Neural cell (in vitro differentiated cells): ENCODE results near the gene TET1. TPM values are rescaled to one million over a fixed set of nuclear protein-coding genes. Genes with fewer than 3 reads are reported as not detected.

Source experiments
- H2AFZ ChIP-seq: fragments of 200-600, 300-800 bp; sonication (generic), shearing (Covaris generic); 2 replicates; pipeline ENCODE4 v1.6.0; 2014; ENCODE audit warnings: low read depth, mild to moderate bottlenecking, antibody characterized with exemption, low read length, moderate library complexity
- H3F3A ChIP-seq: fragments of 200-600 bp; shearing (Covaris generic); 2 replicates; pipeline ENCODE4 v1.6.1; 2016; ENCODE audit warnings: mild to moderate bottlenecking, moderate library complexity, mixed read lengths, antibody characterized with exemption, low read length; ENCODE audit not compliant: insufficient read depth, poor library complexity, severe bottlenecking
- H3K27ac ChIP-seq: fragments of 200-600, 300-800 bp; sonication (generic), shearing (Covaris generic); 2 replicates; pipeline ENCODE4 v1.5.1; 2014; ENCODE audit warnings: mild to moderate bottlenecking, low read length, moderate library complexity
- H3K27me3 ChIP-seq: fragments of 300-800, 200-600 bp; sonication (generic), shearing (Covaris generic); 2 replicates; pipeline ENCODE4 v1.6.0; 2014; ENCODE audit warnings: mild to moderate bottlenecking, low read depth, low read length, moderate library complexity; ENCODE audit not compliant: insufficient read depth
- H3K36me3 ChIP-seq: fragments of 300-800, 200-600 bp; sonication (generic), shearing (Covaris generic); 2 replicates; pipeline ENCODE4 v1.5.1; 2014; ENCODE audit warnings: mild to moderate bottlenecking, antibody characterized with exemption, low read length, moderate library complexity; ENCODE audit not compliant: insufficient read depth
- H3K4me2 ChIP-seq: fragments of 300-800, 200-600 bp; sonication (generic), shearing (Covaris generic); 2 replicates; pipeline ENCODE4 v1.6.0; 2014; ENCODE audit warnings: mild to moderate bottlenecking, low read length
- H3K4me3 ChIP-seq: fragments of 300-800, 200-600 bp; sonication (generic), shearing (Covaris generic); 2 replicates; pipeline ENCODE4 v1.5.1; 2014; ENCODE audit warnings: mild to moderate bottlenecking, low read length, moderate library complexity
- H3K79me2 ChIP-seq: fragments of 200-600 bp; shearing (Covaris generic); replicated peaks from 2 replicates; pipeline ENCODE4 v1.6.0; 2014; ENCODE audit warnings: mild to moderate bottlenecking, low read length, moderate library complexity; ENCODE audit not compliant: insufficient read depth
- H3K9ac ChIP-seq: fragments of 300-800, 200-600 bp; sonication (generic), shearing (Covaris generic); 2 replicates; pipeline ENCODE4 v1.6.1; 2016; ENCODE audit warnings: mild to moderate bottlenecking, low read length, mixed read lengths
- H3K9me2 ChIP-seq: fragments of 200-600 bp; shearing (Covaris generic); 2 replicates; pipeline ENCODE4 v1.6.1; 2016; ENCODE audit warnings: mild to moderate bottlenecking, low read length, mixed read lengths; ENCODE audit not compliant: insufficient read depth
- H3K9me3 ChIP-seq: fragments of 200-600, 300-800 bp; sonication (generic), shearing (Covaris generic); 2 replicates; pipeline ENCODE4 v1.6.1; 2016; ENCODE audit warnings: mild to moderate bottlenecking, mixed run types, low read length, moderate library complexity, mixed read lengths
- H4K20me1 ChIP-seq: fragments of 200-600 bp; shearing (Covaris generic); 2 replicates; pipeline ENCODE4 v1.6.1; 2016; ENCODE audit warnings: mild to moderate bottlenecking, mixed run types; ENCODE audit not compliant: insufficient read depth
- CTCF ChIP-seq: fragments of 450-650 bp; IDR thresholded peaks from 2 replicates; pipeline ENCODE4 v1.5.1; 2014; ENCODE audit warnings: antibody characterized with exemption, mild to moderate bottlenecking, moderate library complexity; ENCODE audit not compliant: poor library complexity, severe bottlenecking
- EP300 ChIP-seq: fragments of 450-650 bp; conservative IDR thresholded peaks from 2 replicates; pipeline ENCODE4 v1.6.1; 2014; ENCODE audit warnings: antibody characterized with exemption, mild to moderate bottlenecking, moderate library complexity; ENCODE audit not compliant: poor library complexity, severe bottlenecking
- EZH2 ChIP-seq: fragments of 200-600, 300-800 bp; shearing (Covaris generic), sonication (generic); IDR thresholded peaks from 2 replicates; pipeline ENCODE4 v1.6.1; 2014; ENCODE audit warnings: antibody characterized with exemption, low read length, borderline replicate concordance, mild to moderate bottlenecking; ENCODE audit not compliant: insufficient read depth, poor library complexity, severe bottlenecking
- MXI1 ChIP-seq: fragments of 450-650 bp; conservative IDR thresholded peaks from 2 replicates; pipeline ENCODE4 v1.6.1; 2014; ENCODE audit warnings: antibody characterized with exemption, mild to moderate bottlenecking; ENCODE audit not compliant: poor library complexity, severe bottlenecking
- POLR2AphosphoS5 ChIP-seq: IDR thresholded peaks from 2 replicates; pipeline ENCODE4 v1.6.1; 2012
- RAD21 ChIP-seq: fragments of 450-650 bp; conservative IDR thresholded peaks from 2 replicates; pipeline ENCODE4 v1.6.1; 2014; ENCODE audit warnings: antibody characterized with exemption, mild to moderate bottlenecking, moderate library complexity
- SMC3 ChIP-seq: fragments of 450-650 bp; conservative IDR thresholded peaks from 2 replicates; pipeline ENCODE4 v1.6.1; 2014; ENCODE audit warnings: antibody characterized with exemption, mild to moderate bottlenecking, moderate library complexity; ENCODE audit not compliant: poor library complexity
- TAF1 ChIP-seq: IDR thresholded peaks from 2 replicates; pipeline ENCODE4 v1.6.1; 2012; ENCODE audit warnings: low read depth
- polyA plus RNA-seq: library from polyadenylated mRNA; depleted of rRNA; stranded (reverse); fragments of >200 nt; gene quantifications from 2 replicates; pipeline ENCODE4 v1.2.3, GENCODE V29; 2014
- TF ChIP-seq, protein P1 (sequence below): IDR thresholded peaks from 2 replicates; pipeline ENCODE4 v1.6.1; 2012; ENCODE audit warnings: borderline replicate concordance

TET1 gene
- polyA plus RNA-seq, 1 donor from 2014 or later: 3.6 TPM

GRCh38 chr10:68566351-68566750 lies 6.2 kb downstream of the TET1 start:
- Histone ChIP-seq H3K27me3 (peaks cover 3% of the 10 kb centered on the region), H3K9me2 (no peaks in the 10 kb centered on the region), H4K20me1 (no peaks in the 10 kb centered on the region), H3K27ac (no peak overlapping the region), H3K79me2 (peaks cover 74% of the 10 kb centered on the region), H3K9ac (no peak overlapping the region), H3K36me3 (no peaks in the 10 kb centered on the region), H3K9me3 (no peaks in the 10 kb centered on the region), H2AFZ (no peak overlapping the region), H3K4me2 (no peak overlapping the region), H3K4me3 (no peak overlapping the region), H3F3A (peaks cover 3% of the 10 kb centered on the region)
- TF ChIP-seq TAF1 (no peak), RAD21 (no peak), POLR2AphosphoS5 (no peak), SMC3 (no peak), MXI1 (no peak), EP300 (no peak), EZH2 (no peak)
- TF ChIP-seq, protein P1, sequence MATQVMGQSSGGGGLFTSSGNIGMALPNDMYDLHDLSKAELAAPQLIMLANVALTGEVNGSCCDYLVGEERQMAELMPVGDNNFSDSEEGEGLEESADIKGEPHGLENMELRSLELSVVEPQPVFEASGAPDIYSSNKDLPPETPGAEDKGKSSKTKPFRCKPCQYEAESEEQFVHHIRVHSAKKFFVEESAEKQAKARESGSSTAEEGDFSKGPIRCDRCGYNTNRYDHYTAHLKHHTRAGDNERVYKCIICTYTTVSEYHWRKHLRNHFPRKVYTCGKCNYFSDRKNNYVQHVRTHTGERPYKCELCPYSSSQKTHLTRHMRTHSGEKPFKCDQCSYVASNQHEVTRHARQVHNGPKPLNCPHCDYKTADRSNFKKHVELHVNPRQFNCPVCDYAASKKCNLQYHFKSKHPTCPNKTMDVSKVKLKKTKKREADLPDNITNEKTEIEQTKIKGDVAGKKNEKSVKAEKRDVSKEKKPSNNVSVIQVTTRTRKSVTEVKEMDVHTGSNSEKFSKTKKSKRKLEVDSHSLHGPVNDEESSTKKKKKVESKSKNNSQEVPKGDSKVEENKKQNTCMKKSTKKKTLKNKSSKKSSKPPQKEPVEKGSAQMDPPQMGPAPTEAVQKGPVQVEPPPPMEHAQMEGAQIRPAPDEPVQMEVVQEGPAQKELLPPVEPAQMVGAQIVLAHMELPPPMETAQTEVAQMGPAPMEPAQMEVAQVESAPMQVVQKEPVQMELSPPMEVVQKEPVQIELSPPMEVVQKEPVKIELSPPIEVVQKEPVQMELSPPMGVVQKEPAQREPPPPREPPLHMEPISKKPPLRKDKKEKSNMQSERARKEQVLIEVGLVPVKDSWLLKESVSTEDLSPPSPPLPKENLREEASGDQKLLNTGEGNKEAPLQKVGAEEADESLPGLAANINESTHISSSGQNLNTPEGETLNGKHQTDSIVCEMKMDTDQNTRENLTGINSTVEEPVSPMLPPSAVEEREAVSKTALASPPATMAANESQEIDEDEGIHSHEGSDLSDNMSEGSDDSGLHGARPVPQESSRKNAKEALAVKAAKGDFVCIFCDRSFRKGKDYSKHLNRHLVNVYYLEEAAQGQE: no peak

DNA sequence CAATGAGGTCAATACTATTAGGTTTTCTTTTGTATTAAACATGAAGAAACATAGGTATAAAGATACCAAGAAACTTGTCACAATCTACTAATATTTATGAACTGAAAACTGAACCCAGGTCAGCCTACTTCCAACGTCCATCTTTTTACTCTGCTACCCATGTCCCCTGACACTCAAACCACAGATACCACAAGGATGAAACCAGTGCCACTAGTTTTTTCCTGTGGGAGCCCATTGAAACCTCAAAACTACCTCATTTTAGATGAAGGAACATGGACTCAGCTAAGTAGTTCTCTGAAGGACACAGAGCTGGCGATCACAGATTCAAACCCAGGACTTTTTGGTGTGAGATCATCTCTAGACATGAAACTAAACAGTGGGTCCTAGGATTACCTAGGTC lies 6.8 kb downstream of the TET1 start:
- peaks cover 3% of the 10 kb centered on the region for H3F3A ChIP-seq
- peaks cover 70% of the 10 kb centered on the region for H3K79me2 ChIP-seq
- no peaks in the 10 kb centered on the region for H3K36me3 ChIP-seq
- no peak overlapping the region for H2AFZ ChIP-seq
- H4K20me1 ChIP-seq: no peaks in the 10 kb centered on the region
- H3K9me3 ChIP-seq: no peaks in the 10 kb centered on the region
- H3K27me3 ChIP-seq: no peaks in the 10 kb centered on the region
- no peak overlapping the region for H3K27ac ChIP-seq
- no peak overlapping the region for H3K4me3 ChIP-seq
- no peak overlapping the region for H3K4me2 ChIP-seq
- no peak for TF ChIP-seq RAD21
- TF ChIP-seq EP300: no peak
- H3K9ac ChIP-seq: no peak overlapping the region
- H3K9me2 ChIP-seq: no peaks in the 10 kb centered on the region

DNA sequence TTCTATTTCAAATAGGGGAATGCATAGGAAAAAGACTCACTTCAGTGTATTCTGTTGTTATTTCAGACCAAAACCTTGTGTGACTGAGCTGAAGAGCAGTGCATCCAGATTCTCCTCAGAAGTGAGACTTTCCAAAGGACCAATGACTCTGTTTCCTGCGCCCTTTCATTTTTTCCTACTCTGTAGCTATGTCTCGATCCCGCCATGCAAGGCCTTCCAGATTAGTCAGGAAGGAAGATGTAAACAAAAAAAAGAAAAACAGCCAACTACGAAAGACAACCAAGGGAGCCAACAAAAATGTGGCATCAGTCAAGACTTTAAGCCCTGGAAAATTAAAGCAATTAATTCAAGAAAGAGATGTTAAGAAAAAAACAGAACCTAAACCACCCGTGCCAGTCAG lies 12.0 kb downstream of the TET1 start:
- Histone ChIP-seq H4K20me1 (no peaks in the 10 kb centered on the region), H3K79me2 (peaks cover 21% of the 10 kb centered on the region), H3K27ac (no peak overlapping the region), H3K9me2 (no peaks in the 10 kb centered on the region), H3F3A (no peaks in the 10 kb centered on the region), H3K9me3 (no peaks in the 10 kb centered on the region), H3K27me3 (no peaks in the 10 kb centered on the region), H3K4me2 (no peak overlapping the region), H3K4me3 (no peak overlapping the region), H3K36me3 (no peaks in the 10 kb centered on the region), H3K9ac (no peak overlapping the region), H2AFZ (no peak overlapping the region)
- TF ChIP-seq RAD21 (no peak), EP300 (no peak), MXI1 (no peak), SMC3 (no peak), EZH2 (no peak), CTCF (no peak), POLR2AphosphoS5 (no peak), TAF1 (no peak)
- TF ChIP-seq, protein P1: no peak
